ENCODE measurements around the gene SPATS1. TPM values are rescaled to one million over a fixed set of nuclear protein-coding genes. Genes with fewer than 3 reads are reported as not detected.

The SPATS1 gene
- total and polyA plus RNA-seq, 4 experiments from 2014 or later: not detected

DNA sequence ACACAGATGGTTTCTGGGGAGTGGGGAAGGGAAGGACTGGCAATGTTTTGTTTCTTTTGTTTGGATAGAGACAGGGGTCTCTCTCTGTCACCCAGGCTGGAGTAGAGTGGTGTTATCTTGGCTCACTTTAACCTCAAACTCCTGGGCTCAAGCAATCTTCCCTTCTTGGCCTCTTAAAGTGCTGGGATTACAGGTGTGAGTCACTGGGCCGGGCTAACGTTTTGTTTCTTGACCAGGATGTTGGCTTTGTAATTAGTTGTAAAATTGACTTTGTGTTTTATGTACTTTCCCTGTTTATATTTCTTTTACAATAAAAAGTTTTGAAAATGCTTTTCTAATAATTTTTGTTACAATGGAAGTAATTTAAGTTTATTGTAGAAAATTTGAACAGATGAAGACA is 10.9 kb downstream of the SPATS1 start:
- no peaks in the 10 kb centered on the region for H3K36me3 Mint-ChIP-seq
- H3K27ac Mint-ChIP-seq: no peak overlapping the region
- intact Hi-C loops (cut with micrococcal nuclease): no loop called here
- H3K9me3 Mint-ChIP-seq: peaks cover 0 to 3% (median 0%) of the 10 kb centered on the region in 8 donors
- DNase-seq: no peak
- H3K36me3 ChIP-seq (ENCODE audit: insufficient read depth, low read length): no peaks in the 10 kb centered on the region
- CTCF ChIA-PET (ENCODE audit: partially characterized antibody): interaction anchor here (1.1 kb wide), 1 partner anchor 14 kb away, joined by 5 read pairs; no protein-coding TSS in a partner anchor
- H3K4me3 ChIP-seq (ENCODE audit: low read length in 2 of 2): no peak overlapping the region
- no peaks in the 10 kb centered on the region for H3K27me3 ChIP-seq (ENCODE audit: insufficient read depth, low read length)
- no peaks in the 10 kb centered on the region for H3K9me3 ChIP-seq (ENCODE audit: control insufficient read depth in 1 of 2, low read length in 2 of 2)
- H3K27me3 Mint-ChIP-seq: peaks cover 0 to 8% of the 10 kb centered on the region in 2 donors
- H3K4me1 Mint-ChIP-seq: no peaks in the 10 kb centered on the region
- POLR2A ChIA-PET (ENCODE audit: partially characterized antibody): no interaction called here
- H3K4me3 Mint-ChIP-seq: no peak overlapping the region
- no peak overlapping the region for H3K27ac ChIP-seq (ENCODE audit: low read depth, low read length)
- H3K4me1 ChIP-seq (ENCODE audit: insufficient read depth, low read length): no peaks in the 10 kb centered on the region

DNA sequence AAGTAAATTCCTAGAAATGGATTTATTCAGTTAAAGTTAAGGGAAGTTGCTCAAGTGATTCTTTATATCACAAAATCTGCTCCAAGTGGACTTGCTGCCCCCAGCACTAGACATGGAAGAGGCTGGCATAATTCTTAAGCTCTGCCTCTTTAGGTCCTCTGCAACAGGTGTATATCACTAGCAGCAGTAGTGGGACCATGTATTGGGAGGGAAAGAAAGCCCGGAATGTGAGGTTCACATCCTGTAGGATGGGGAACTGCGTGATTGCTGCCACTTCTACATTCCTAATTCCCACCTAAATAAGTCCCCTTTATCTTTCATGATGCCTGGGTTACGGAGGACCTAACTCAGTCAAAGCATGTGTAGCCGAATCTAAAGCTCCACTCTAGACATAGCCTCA is 13.2 kb downstream of the SPATS1 start:
- Histone ChIP-seq H3K27me3 (ENCODE audit: insufficient read depth, low read length) (no peaks in the 10 kb centered on the region), H3K4me3 (ENCODE audit: low read length in 2 of 2) (no peak overlapping the region), H3K4me1 (ENCODE audit: insufficient read depth, low read length) (no peaks in the 10 kb centered on the region), H3K27ac (ENCODE audit: low read depth, low read length) (no peak overlapping the region), H3K9me3 (ENCODE audit: control insufficient read depth in 1 of 2, low read length in 2 of 2) (no peaks in the 10 kb centered on the region), H3K36me3 (ENCODE audit: insufficient read depth, low read length) (no peaks in the 10 kb centered on the region)
- peaks cover 0 to 10% of the 10 kb centered on the region in 2 donors for H3K27me3 Mint-ChIP-seq
- CTCF ChIA-PET (ENCODE audit: partially characterized antibody): no interaction called here
- H3K9me3 Mint-ChIP-seq: peaks cover 0 to 3% (median 0%) of the 10 kb centered on the region in 8 donors
- no peaks in the 10 kb centered on the region for H3K36me3 Mint-ChIP-seq
- no peak overlapping the region for H3K27ac Mint-ChIP-seq
- POLR2A ChIA-PET (ENCODE audit: partially characterized antibody): no interaction called here
- no peaks in the 10 kb centered on the region for H3K4me1 Mint-ChIP-seq
- no peak overlapping the region for H3K4me3 Mint-ChIP-seq
- intact Hi-C loops (cut with micrococcal nuclease): no loop called here
- DNase-seq: no peak

GRCh38 chr6:44356487-44356886 is 14.0 kb downstream of the SPATS1 start:
- Mint-ChIP-seq H3K27ac (no peak overlapping the region), H3K4me3 (no peak overlapping the region), H3K9me3 (peaks cover 0 to 3% (median 0%) of the 10 kb centered on the region in 8 donors), H3K36me3 (no peaks in the 10 kb centered on the region), H3K27me3 (peaks cover 0 to 12% of the 10 kb centered on the region in 2 donors), H3K4me1 (no peaks in the 10 kb centered on the region)
- intact Hi-C loops (cut with micrococcal nuclease): no loop called here
- Histone ChIP-seq H3K27me3 (ENCODE audit: insufficient read depth, low read length) (no peaks in the 10 kb centered on the region), H3K4me1 (ENCODE audit: insufficient read depth, low read length) (no peaks in the 10 kb centered on the region), H3K36me3 (ENCODE audit: insufficient read depth, low read length) (no peaks in the 10 kb centered on the region), H3K9me3 (ENCODE audit: control insufficient read depth in 1 of 2, low read length in 2 of 2) (no peaks in the 10 kb centered on the region), H3K27ac (ENCODE audit: low read depth, low read length) (no peak overlapping the region), H3K4me3 (ENCODE audit: low read length in 2 of 2) (no peak overlapping the region)
- DNase-seq: no peak
- ChIA-PET POLR2A (ENCODE audit: partially characterized antibody) (no interaction called here), CTCF (ENCODE audit: partially characterized antibody) (no interaction called here)

- Mint-ChIP-seq H3K4me1 (no peaks in the 10 kb centered on the region), H3K27me3 (peaks cover 0 to 13% of the 10 kb centered on the region in 2 donors)
- no peak for DNase-seq
These were observed 17.5 kb downstream of the SPATS1 start for GRCh38 chr6:44359973-44360372.

DNA sequence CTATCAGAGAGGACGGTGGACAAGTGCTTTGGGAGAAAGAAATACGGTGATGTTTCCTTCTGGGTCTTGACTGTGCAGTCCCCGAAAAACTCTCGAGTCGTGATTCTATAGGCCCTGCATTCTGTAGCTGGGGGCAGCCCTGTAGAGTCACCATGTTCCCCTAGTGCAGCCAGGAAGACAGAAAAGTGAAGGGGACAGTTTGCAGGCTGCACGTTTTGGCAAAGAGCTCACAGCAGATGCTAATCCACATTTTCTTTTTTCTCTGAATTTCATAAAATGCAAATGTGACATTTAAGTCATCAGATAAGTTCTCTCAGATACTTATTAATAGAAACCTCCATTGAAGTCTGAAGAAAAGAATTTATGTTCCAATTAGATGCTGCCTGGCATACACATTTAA is 19.5 kb downstream of the SPATS1 start:
- CTCF ChIA-PET (ENCODE audit: partially characterized antibody): no interaction called here
- Mint-ChIP-seq H3K4me3 (no peak overlapping the region), H3K27me3 (peaks cover 0 to 10% of the 10 kb centered on the region in 2 donors), H3K9me3 (peaks cover 0 to 2% (median 0%) of the 10 kb centered on the region in 8 donors), H3K27ac (no peak overlapping the region), H3K4me1 (no peaks in the 10 kb centered on the region), H3K36me3 (no peaks in the 10 kb centered on the region)
- Histone ChIP-seq H3K36me3 (ENCODE audit: insufficient read depth, low read length) (no peaks in the 10 kb centered on the region), H3K4me3 (ENCODE audit: low read length in 2 of 2) (no peak overlapping the region), H3K27ac (ENCODE audit: low read depth, low read length) (no peak overlapping the region), H3K9me3 (ENCODE audit: control insufficient read depth in 1 of 2, low read length in 2 of 2) (no peaks in the 10 kb centered on the region), H3K4me1 (ENCODE audit: insufficient read depth, low read length) (no peaks in the 10 kb centered on the region), H3K27me3 (ENCODE audit: insufficient read depth, low read length) (no peaks in the 10 kb centered on the region)
- intact Hi-C loops (cut with micrococcal nuclease): no loop called here
- DNase-seq: no peak
- POLR2A ChIA-PET (ENCODE audit: partially characterized antibody): no interaction called here

More at GRCh38 chr6:44359973-44360372, 17.5 kb downstream of the SPATS1 start:
- no peaks in the 10 kb centered on the region for H3K36me3 ChIP-seq (ENCODE audit: insufficient read depth, low read length)
- H3K4me3 ChIP-seq (ENCODE audit: low read length in 2 of 2): no peak overlapping the region
- Mint-ChIP-seq H3K36me3 (no peaks in the 10 kb centered on the region), H3K27ac (no peak overlapping the region), H3K4me3 (no peak overlapping the region), H3K9me3 (peaks cover 0 to 3% (median 0%) of the 10 kb centered on the region in 8 donors)
- no peak overlapping the region for H3K27ac ChIP-seq (ENCODE audit: low read depth, low read length)
- intact Hi-C loops (cut with micrococcal nuclease): no loop called here
- H3K4me1 ChIP-seq (ENCODE audit: insufficient read depth, low read length): no peaks in the 10 kb centered on the region
- ChIA-PET POLR2A (ENCODE audit: partially characterized antibody) (no interaction called here), CTCF (ENCODE audit: partially characterized antibody) (no interaction called here)
- H3K27me3 ChIP-seq (ENCODE audit: insufficient read depth, low read length): no peaks in the 10 kb centered on the region
- H3K9me3 ChIP-seq (ENCODE audit: control insufficient read depth in 1 of 2, low read length in 2 of 2): no peaks in the 10 kb centered on the region

DNA sequence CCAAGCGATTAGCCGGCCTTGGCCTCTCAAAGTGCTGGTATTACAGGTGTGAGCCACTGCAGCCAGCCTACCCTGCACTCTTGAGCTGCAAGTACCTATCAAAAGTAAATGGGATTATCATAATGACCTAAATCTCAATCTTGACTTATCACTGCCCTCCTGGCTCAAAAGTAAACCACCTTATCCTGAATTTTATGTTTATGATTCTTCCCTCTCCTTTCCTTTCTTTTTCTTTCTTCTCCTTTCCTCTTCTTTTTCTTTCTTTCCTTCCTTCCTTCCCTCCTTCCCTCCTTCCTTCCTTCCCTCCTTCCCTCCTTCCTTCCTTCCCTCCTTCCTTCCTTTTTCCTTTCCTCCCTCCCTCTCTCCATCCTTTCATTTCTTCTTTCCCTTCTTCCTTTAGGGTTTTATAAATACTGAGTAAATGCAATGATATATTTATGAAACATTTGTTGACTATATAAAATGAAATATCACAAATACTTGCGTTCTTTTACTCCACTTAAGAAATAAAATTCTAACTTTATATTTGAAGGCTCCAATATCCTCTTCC is 21.0 kb downstream of the SPATS1 start:
- Mint-ChIP-seq H3K27ac (no peak overlapping the region), H3K4me1 (no peaks in the 10 kb centered on the region)
- intact Hi-C loops (cut with micrococcal nuclease): no loop called here

GRCh38 chr6:44366781-44367180 is 24.3 kb downstream of the SPATS1 start:
- H3K4me3 Mint-ChIP-seq: no peak overlapping the region
- no peak overlapping the region for H3K4me3 ChIP-seq (ENCODE audit: low read length in 2 of 2)
- H3K4me1 Mint-ChIP-seq: no peaks in the 10 kb centered on the region
- H3K27me3 ChIP-seq (ENCODE audit: insufficient read depth, low read length): no peaks in the 10 kb centered on the region
- no peaks in the 10 kb centered on the region for H3K9me3 ChIP-seq (ENCODE audit: control insufficient read depth in 1 of 2, low read length in 2 of 2)
- H3K36me3 ChIP-seq (ENCODE audit: insufficient read depth, low read length): no peaks in the 10 kb centered on the region
- ChIA-PET POLR2A (ENCODE audit: partially characterized antibody) (no interaction called here), CTCF (ENCODE audit: partially characterized antibody) (no interaction called here)
- H3K4me1 ChIP-seq (ENCODE audit: insufficient read depth, low read length): no peaks in the 10 kb centered on the region
- H3K27ac Mint-ChIP-seq: no peak overlapping the region
- H3K36me3 Mint-ChIP-seq: no peaks in the 10 kb centered on the region
- no peak overlapping the region for H3K27ac ChIP-seq (ENCODE audit: low read depth, low read length)
- H3K9me3 Mint-ChIP-seq: no peaks in the 10 kb centered on the region
- H3K27me3 Mint-ChIP-seq: peaks cover 10 to 11% of the 10 kb centered on the region in 2 donors
- intact Hi-C loops (cut with micrococcal nuclease): no loop called here
- DNase-seq: no peak

More for the DNA sequence above, 21.0 kb downstream of the SPATS1 start:
- Histone ChIP-seq H3K4me1 (ENCODE audit: insufficient read depth, low read length) (no peaks in the 10 kb centered on the region), H3K27ac (ENCODE audit: low read depth, low read length) (no peak overlapping the region), H3K4me3 (ENCODE audit: low read length in 2 of 2) (no peak overlapping the region), H3K27me3 (ENCODE audit: insufficient read depth, low read length) (no peaks in the 10 kb centered on the region), H3K36me3 (ENCODE audit: insufficient read depth, low read length) (no peaks in the 10 kb centered on the region), H3K9me3 (ENCODE audit: control insufficient read depth in 1 of 2, low read length in 2 of 2) (no peaks in the 10 kb centered on the region)
- no peak overlapping the region for H3K4me3 Mint-ChIP-seq
- DNase-seq: no peak
- peaks cover 3 to 7% of the 10 kb centered on the region in 2 donors for H3K27me3 Mint-ChIP-seq
- H3K36me3 Mint-ChIP-seq: no peaks in the 10 kb centered on the region
- no peaks in the 10 kb centered on the region for H3K9me3 Mint-ChIP-seq
- CTCF ChIA-PET (ENCODE audit: partially characterized antibody): no interaction called here
- POLR2A ChIA-PET (ENCODE audit: partially characterized antibody): no interaction called here

GRCh38 chr6:44367681-44368080 is 25.2 kb downstream of the SPATS1 start:
- Histone ChIP-seq H3K27ac (ENCODE audit: low read depth, low read length) (no peak overlapping the region), H3K4me1 (ENCODE audit: insufficient read depth, low read length) (no peaks in the 10 kb centered on the region), H3K27me3 (ENCODE audit: insufficient read depth, low read length) (no peaks in the 10 kb centered on the region), H3K4me3 (ENCODE audit: low read length in 2 of 2) (no peak overlapping the region), H3K36me3 (ENCODE audit: insufficient read depth, low read length) (no peaks in the 10 kb centered on the region), H3K9me3 (ENCODE audit: control insufficient read depth in 1 of 2, low read length in 2 of 2) (no peaks in the 10 kb centered on the region)
- H3K9me3 Mint-ChIP-seq: no peaks in the 10 kb centered on the region
- H3K36me3 Mint-ChIP-seq: no peaks in the 10 kb centered on the region
- intact Hi-C loops (cut with micrococcal nuclease): no loop called here
- DNase-seq: no peak
- H3K4me1 Mint-ChIP-seq: no peaks in the 10 kb centered on the region
- H3K4me3 Mint-ChIP-seq: no peak overlapping the region
- ChIA-PET POLR2A (ENCODE audit: partially characterized antibody) (no interaction called here), CTCF (ENCODE audit: partially characterized antibody) (no interaction called here)
- peaks cover 12% of the 10 kb centered on the region in 2 donors for H3K27me3 Mint-ChIP-seq
- peak overlapping the region in 1 of 7 donors; percentile 8 for H3K27ac Mint-ChIP-seq

All from CD4-positive, alpha-beta memory T cell (primary cell).